Tibial artery (tissue), 4 donors: ENCODE measurements around the gene ANKRA2.
"Not testable (repeated sequence)": the region's sequence is repeated elsewhere in the genome, so short reads cannot be mapped to it uniquely, and the experiment has no call there.

Source experiments
- DNase-seq, 2 donors: peaks; one replicate each; pipeline ENCODE4 v3.0.0-alpha.2; 2019
- H3K27ac ChIP-seq, 2 donors: fragments of 200-600 bp; sonication (generic) in 1 of 2; 1 replicate in 1 of 2; 2 replicates in 1 of 2; pipeline ENCODE4 v1.5.1; 2018 to 2019; ENCODE audit warnings: mild to moderate bottlenecking in 1 of 2
- H3K27me3 ChIP-seq, 2 donors: fragments of 200-600 bp; sonication (generic) in 1 of 2; one replicate each; pipeline versions ENCODE4 v1.5.1 to v1.6.0; 2016 to 2019
- H3K36me3 ChIP-seq, 3 donors: fragments of 200-600 bp; sonication (generic) in 2 of 3; one replicate each; pipeline ENCODE4 v1.5.1; 2016 to 2019; ENCODE audit warnings: mild to moderate bottlenecking in 2 of 3
- H3K4me1 ChIP-seq, 4 donors: fragments of 200-600 bp; sonication (generic) in 2 of 4; 1 replicate in 3 of 4; 2 replicates in 1 of 4; pipeline ENCODE4 v1.5.1; 2016 to 2019
- H3K4me3 ChIP-seq, 2 donors: fragments of 200-600 bp; sonication (generic) in 1 of 2; 1 replicate in 1 of 2; 2 replicates in 1 of 2; pipeline ENCODE4 v1.5.1; 2018 to 2019; ENCODE audit warnings: mild to moderate bottlenecking in 2 of 2
- H3K9me3 ChIP-seq, 3 donors: fragments of 200-600 bp; sonication (generic) in 1 of 3; one replicate each; pipeline ENCODE4 v1.5.1; 2016 to 2019
- intact Hi-C: fragments of 100-400 bp; cut with DNase I; formaldehyde crosslinking; loops from one replicate; pipeline ENCODE4 v1.15.0; 2023; ENCODE audit warnings: low total_unique reads
- TF ChIP-seq, protein P1 (sequence below), 2 experiments: fragments of 200-600 bp in 1 of 2; fragments of 450-650 bp in 1 of 2; IDR thresholded peaks; one replicate each; pipeline ENCODE4 v1.5.1; 2017 to 2019; ENCODE audit warnings: antibody characterized with exemption in 2 of 2, mild to moderate bottlenecking in 1 of 2, moderate library complexity in 1 of 2

The ANKRA2 gene

GRCh38 chr5:73514418-73514817 lies 51.0 kb downstream of the ANKRA2 start:
- H3K27ac ChIP-seq, result no peak overlapping the region
- peaks cover 0 to 3% (median 0%) of the 10 kb centered on the region in 4 donors for H3K4me1 ChIP-seq
- intact Hi-C loops, result loop anchor here (5.0 kb wide), 1 partner anchor 53 kb away; the partner anchor contains the start of genes ANKRA2 and UTP15
- no peak overlapping the region for H3K4me3 ChIP-seq
- H3K9me3 ChIP-seq, result no peaks in the 10 kb centered on the region
- TF ChIP-seq, protein P1, sequence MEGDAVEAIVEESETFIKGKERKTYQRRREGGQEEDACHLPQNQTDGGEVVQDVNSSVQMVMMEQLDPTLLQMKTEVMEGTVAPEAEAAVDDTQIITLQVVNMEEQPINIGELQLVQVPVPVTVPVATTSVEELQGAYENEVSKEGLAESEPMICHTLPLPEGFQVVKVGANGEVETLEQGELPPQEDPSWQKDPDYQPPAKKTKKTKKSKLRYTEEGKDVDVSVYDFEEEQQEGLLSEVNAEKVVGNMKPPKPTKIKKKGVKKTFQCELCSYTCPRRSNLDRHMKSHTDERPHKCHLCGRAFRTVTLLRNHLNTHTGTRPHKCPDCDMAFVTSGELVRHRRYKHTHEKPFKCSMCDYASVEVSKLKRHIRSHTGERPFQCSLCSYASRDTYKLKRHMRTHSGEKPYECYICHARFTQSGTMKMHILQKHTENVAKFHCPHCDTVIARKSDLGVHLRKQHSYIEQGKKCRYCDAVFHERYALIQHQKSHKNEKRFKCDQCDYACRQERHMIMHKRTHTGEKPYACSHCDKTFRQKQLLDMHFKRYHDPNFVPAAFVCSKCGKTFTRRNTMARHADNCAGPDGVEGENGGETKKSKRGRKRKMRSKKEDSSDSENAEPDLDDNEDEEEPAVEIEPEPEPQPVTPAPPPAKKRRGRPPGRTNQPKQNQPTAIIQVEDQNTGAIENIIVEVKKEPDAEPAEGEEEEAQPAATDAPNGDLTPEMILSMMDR (IDR thresholded peaks at IDR 0.05), result no peak
- H3K36me3 ChIP-seq, result no peaks in the 10 kb centered on the region
- no peak for DNase-seq
- no peaks in the 10 kb centered on the region for H3K27me3 ChIP-seq

GRCh38 chr5:73513996-73514395 lies 51.4 kb downstream of the ANKRA2 start:
- intact Hi-C loops, result loop anchor here (5.0 kb wide), 1 partner anchor 53 kb away; the partner anchor contains the start of genes ANKRA2 and UTP15
- Histone ChIP-seq H3K9me3 (no peaks in the 10 kb centered on the region), H3K27ac (no peak overlapping the region)

GRCh38 chr5:73508521-73508920 lies 56.9 kb downstream of the ANKRA2 start:
- H3K36me3 ChIP-seq, result peaks cover 32 to 34% (median 32%) of the 10 kb centered on the region in 3 donors
- not testable (repeated sequence) for H3K27ac ChIP-seq, H3K27me3 ChIP-seq, H3K4me1 ChIP-seq, H3K4me3 ChIP-seq, H3K9me3 ChIP-seq, DNase-seq
- intact Hi-C loops, result loop anchor here (10.0 kb wide), 1 partner anchor 64 kb away; the partner anchor contains the start of gene FOXD1

More at GRCh38 chr5:73513996-73514395, 51.4 kb downstream of the ANKRA2 start:
- Histone ChIP-seq H3K36me3 (no peaks in the 10 kb centered on the region), H3K4me1 (peaks cover 0 to 3% (median 0%) of the 10 kb centered on the region in 4 donors), H3K27me3 (no peaks in the 10 kb centered on the region), H3K4me3 (no peak overlapping the region)
- no peak for DNase-seq
- TF ChIP-seq, protein P1 (IDR thresholded peaks at IDR 0.05), result no peak

GRCh38 chr5:73507062-73507461 lies 58.4 kb downstream of the ANKRA2 start:
- Histone ChIP-seq H3K4me1 (no peaks in the 10 kb centered on the region), H3K36me3 (peaks cover 45 to 47% (median 46%) of the 10 kb centered on the region in 3 donors), H3K27me3 (no peaks in the 10 kb centered on the region), H3K27ac (no peak overlapping the region), H3K4me3 (no peak overlapping the region), H3K9me3 (no peaks in the 10 kb centered on the region)
- intact Hi-C loops, result loop anchor here (10.0 kb wide), 1 partner anchor 62 kb away; the partner anchor contains the start of gene FOXD1
- TF ChIP-seq, protein P1 (IDR thresholded peaks at IDR 0.05), result no peak
- DNase-seq, result no peak

DNA sequence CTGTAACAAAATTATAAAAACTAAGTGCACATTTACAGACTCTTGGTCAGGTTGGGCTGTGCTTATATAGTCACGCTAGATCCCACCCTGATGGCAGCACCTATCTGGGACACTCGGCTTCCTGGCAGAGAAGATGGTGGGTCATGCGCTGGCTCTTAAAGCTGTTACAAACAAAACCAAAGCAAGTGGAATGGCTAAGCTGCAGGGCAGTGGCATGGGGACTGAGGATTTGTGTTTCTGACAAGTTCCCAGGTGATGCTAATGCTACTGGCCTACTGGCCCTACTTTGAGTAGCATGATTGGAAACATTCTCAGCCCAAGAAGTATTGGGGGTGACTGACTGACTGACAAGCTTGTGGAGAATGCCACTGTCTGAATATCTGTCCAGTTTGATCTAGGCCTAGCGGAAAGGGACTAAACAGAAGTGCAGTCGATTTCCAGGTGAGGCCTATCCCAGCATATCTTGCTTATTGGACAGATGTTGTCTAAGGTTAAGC lies 58.9 kb downstream of the ANKRA2 start:
- no peak overlapping the region for H3K4me3 ChIP-seq
- DNase-seq, result no peak
- H3K27ac ChIP-seq, result no peak overlapping the region
- no peaks in the 10 kb centered on the region for H3K9me3 ChIP-seq
- TF ChIP-seq, protein P1 (IDR thresholded peaks at IDR 0.05), result no peak
- no peaks in the 10 kb centered on the region for H3K27me3 ChIP-seq
- peaks cover 0 to 3% (median under 1%) of the 10 kb centered on the region in 4 donors for H3K4me1 ChIP-seq
- intact Hi-C loops, result loop anchor here (10.0 kb wide), 1 partner anchor 62 kb away; the partner anchor contains the start of gene FOXD1
- H3K36me3 ChIP-seq, result peaks cover 51 to 52% (median 51%) of the 10 kb centered on the region in 3 donors
